Measurements from ENCODE around the gene KCNQ1.

The KCNQ1 gene

DNA sequence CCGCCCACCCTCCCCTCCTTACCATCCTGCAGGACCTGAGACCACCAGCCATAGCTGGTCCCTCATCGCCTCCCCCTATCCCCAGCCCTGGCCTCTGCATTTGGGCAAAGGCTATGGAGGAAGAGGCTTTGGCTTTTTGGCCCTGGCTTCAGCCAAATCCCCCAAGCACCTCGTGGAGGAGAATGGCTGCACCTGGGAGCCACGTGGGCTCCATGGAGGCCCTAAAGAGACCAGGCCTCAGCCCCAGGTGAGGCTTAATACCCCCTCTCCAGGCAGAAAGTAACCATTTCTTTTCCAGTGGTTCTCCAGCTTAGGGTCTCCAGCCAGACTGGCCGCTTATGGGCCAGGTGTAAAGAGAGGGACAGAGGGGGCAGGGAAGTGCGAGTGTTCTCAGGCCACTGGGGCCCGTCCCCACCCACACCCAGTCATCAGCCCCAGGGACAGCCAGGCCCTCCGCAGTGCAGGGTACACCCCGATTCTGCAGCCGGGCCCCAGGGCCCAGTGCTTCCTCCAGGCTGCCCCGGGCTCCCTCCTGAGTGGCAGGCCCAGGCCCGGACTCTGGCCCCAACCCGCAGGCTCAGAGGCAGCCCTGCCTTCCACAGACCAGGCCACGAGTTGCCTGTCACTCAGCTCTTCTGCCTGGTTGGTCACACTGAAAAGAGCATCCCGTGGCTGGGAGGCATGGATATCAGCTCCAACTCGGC, 414.3 kb downstream of the KCNQ1 start:
- no peak for FAIRE-seq

DNA sequence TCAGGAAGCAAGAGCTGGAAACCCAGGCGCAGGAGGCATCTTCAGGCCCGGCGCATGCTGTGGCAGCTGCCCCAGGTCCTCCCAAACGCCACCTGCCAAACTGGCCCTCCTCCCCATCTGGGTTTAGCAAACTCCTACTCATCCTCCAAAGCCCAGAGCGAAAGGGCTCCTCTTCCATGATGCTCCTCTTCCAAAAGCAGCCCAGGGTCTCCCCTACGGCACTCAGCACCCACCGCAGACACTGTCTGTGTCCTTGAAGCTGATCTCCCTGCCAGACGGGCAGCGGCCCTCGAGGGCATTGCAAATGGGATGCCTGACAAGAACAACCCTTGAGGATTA, 414.9 kb downstream of the KCNQ1 start:
- no peak for FAIRE-seq

DNA sequence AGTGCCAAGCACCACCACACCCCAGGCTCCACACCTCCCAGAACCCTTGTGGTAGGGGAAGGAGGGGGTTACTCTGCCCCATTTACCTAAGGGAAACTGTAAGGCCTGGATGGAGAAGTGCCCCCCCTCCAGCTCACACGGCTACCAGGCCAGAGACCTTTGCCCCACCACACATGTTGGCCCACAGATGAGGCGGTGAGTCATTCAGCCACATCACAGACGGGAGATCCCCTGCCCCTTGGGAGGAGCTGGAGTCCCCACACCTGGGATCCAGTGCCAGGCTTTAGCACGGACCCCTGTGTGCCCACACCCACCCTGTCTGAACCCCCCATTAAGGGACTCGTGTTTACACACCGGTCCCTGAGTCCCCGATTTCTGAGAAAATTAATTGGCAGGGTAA, 415.8 kb downstream of the KCNQ1 start:
- no peak for FAIRE-seq

DNA sequence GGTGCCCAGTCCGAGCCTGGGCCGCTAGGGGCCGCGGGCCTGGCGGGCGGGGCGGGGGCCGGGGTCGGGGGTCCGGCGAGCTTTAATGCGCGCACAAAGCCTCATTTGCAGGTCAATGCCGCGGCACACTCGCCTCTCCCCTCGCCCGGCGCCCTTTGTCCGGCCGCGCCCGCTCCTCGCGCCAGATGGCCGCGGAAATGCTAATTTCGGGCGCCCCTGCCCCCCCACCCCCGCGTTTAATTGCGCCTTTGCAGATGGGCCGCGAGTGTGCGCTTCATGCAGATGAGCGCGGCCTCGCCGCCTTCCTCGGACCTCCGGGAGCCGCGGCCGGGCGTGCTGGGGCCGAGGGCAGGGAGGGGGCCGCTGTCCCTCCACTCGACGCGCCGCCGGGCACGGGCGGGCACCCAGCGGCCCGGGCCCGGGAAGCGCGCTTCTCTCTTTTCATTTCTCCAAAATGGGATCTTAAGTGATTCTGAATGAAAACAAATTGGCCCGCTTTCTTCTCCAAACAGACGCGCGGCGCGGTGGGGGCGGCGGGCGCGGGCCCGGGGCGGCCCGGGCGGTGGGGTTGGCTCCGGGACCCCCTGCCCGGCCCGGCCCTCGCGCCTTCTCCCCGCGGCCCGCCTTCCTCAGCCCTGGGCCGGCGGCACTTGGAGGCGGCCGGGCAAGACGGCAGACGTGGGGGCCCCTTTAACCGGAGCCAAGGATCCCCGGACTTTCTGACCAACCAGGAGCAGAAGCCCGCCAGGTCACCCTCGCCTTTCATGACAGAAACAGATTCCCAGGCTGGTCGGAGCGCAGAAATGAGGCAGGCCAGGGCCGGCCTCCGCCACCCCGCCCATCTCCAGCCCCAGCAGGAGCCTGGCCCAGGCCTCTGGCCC, 417.8 kb downstream of the KCNQ1 start:
- FAIRE-seq: no peak

DNA sequence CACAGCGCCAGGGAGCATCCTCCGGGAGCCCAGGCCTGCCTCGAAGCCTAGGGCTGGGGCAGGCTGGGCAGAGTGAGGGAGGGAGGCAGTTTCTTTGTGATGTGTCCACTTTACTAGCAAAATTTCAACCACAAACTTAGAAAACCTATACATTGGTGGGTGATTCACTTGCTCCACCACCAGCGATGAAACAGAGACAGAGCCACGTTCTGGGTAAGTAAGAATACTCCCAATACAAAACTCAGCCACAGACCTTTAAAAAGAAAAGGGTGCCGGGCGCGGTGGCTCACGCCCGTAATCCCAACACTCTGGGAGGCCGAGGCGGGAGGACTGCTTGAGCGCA, 418.4 kb downstream of the KCNQ1 start:
- FAIRE-seq: no peak

DNA sequence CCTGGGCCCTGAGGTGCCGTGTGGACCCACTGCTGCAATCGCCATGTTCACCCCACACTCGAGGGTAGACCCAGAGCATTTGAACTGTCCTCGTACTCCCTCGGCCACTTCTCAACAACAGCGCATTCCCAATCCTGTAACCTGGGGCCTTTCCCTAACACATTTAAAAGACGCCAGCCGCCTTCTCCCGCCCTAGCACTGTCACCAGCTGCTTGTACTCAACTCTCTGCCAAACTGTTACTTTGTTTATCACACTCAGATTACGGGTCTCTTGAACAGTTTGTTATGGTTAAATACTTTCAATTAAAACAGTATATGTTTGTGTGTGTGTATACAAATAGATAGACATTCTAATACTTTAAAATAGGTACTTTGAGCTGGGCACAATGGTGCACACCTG, 420.1 kb downstream of the KCNQ1 start:
- FAIRE-seq: no peak

DNA sequence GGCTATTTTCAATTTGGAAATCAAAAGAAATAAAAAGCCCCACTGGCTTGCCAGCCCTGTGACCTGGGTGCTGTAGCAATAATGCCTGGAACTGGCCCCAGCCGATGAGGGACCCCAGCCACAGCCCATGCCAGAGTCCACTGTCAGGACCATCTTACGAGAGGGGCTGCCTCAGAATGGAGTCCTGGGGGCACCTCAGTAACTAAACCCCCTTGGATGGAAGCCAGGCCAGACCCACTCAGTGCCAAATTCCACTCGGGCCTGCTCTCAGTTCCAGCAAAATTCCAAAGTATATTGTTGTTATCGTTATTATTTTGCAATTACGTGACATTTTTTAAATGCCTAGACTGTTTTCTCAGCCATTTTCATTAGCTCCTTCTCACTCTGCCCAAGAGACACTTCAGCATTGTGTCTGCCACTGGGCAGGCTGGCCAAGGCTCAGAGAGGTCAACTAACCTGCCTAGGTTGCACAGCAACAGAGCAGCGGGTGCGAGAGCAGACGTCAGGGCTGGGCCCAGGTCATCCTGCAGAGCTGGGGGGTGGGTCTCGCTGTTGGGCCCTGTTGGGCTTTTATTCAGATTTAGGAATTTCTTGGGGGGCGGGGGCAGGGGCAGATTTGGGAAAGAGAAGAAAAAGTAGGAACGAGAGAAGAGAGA, 421.2 kb downstream of the KCNQ1 start:
- FAIRE-seq: no peak

DNA sequence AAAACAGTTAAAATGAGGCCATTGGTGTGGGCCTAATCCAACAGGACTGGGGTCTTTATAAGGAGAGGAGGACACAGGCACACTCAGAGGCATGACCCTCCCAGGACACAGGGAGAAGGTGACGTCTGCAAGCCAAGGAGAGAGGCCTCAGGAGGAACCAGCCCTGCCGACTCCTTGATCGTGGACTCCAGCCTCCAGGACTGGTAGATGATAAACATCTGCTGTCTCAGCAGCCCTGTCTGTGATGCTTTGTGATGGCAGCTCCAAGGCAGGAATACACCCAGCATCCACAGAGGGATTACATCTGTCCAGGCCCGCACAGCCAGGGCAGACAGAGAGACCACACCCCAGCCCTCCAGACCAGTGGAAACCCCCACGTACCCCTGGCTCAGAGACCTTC, 422.3 kb downstream of the KCNQ1 start:
- FAIRE-seq: no peak

DNA sequence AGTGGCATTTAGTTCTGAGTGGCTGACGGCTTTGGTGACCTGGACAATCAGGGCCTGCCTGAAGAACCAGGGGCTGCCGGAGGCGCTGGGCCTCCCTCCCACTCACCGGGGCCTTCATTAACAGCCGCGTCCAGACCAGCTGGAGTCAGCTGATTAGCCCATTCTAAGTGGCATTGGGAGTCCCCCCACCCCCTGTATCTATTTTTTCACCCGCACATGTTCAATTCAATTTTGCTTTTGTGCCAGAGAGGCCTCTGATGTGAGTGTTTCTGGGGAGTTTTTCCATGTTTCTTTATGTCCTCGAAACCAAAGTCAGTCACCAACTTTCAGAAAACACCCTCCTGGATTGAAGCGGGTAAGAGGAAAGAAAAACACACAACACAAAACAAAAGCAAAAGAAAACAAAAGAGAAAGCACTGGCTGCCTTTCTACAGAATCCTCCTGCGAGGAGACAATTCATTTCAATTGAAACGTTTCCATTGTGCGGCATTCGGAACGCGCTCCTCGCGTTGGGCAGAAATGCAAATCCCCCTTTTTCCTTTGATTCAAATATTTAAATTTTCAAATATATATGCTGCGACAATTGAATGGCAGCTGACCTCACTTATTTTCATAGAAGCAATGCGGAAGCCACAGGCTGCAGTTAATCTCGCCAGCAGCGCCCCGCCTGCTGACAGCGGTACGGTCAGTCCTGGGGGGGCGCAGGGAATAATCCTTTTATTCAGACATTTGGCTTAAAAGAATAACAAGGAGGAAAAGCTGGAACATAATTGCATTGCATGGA, 423.1 kb downstream of the KCNQ1 start:
- FAIRE-seq: no peak

DNA sequence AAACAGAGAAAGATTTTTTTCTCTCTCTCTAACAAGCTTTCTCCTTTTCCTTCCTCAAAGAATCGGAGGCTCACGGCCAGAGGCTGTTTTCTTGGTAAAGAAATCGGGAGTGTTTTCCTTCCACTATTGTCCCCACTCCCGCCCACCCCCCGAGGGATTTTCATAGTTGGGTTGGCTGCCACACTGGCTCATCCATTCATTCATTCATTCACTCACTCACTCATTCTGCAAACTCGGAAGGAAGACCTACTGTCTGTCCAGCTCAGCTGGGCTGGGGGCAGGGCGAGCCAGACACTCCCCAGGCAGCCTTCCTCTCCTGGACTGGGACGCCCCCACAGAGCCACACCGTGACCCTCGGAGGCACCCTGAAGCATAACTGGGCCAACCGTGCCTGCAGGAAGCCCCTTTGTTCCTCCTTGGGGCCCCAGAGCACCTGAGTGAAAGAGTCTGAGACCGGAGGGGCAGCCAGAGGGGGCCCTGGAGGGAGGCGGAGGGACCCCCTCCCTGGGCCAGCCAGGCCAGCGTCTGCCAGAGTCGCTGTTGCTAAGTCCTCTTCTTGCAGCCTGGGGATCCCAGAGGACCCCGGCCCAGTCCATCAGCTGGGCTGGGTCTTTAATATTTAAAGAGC, 423.8 kb downstream of the KCNQ1 start:
- no peak for FAIRE-seq

DNA sequence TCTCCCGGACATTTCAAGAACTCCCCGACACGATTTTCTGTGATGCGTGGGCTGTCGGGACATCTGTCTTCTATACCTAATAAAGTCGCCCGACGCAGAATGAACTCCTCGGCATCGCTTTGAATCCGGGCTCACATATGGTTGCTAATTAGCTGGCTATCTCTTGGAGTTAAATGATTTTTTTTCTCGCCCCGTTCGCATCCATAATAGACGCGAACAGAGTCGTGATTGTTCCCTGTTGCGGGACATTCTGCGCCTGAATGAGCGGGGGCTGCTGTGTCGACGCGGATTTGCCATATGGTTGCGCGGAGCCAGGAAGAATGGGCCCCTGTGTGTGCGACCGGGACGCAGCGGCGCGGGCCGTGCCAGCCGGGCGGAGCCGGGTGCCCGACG, 424.3 kb downstream of the KCNQ1 start:
- no peak for FAIRE-seq

DNA sequence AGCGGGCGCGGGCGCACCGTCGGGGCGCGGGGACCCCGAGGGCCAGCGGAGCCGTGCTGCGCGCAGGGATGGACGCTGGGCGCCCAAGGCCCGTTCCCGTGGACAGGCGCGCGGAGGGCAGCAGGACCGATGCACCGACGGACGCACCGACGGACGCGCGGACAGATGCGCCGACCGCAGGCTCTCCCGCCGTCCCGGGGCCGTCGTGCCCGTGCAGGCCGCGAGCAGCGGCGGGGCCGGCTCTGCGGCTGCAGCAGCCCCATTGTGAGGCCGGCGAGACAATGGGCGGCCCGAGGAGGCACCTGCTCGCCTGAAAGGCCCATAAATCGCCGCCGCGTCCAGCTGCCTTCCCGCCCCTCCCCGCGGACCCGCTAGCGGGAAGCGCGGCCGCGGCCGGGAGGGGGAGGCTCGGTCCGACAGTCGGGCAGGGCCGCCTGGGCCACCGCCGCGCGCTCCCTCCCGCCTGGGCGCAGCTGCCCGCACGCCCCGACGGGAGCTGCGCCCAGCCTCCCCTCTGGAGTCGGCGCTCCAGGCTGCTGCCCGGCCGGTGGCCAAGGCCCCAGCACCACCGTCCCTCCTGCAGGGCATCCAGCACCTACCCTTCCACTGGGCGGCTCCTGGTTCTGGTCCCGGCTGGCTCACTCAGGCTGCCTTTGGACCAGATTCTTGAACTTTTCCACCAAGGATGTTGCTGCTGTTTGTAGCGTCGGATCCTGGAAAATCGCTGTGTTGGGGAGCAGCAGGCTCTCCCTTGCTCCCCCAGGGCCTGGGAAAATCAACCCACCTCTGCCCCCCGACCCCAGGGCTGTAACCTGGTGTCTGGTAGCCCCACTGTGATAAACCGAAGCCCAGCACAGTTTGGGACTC, 425.0 kb downstream of the KCNQ1 start:
- no peak for FAIRE-seq

DNA sequence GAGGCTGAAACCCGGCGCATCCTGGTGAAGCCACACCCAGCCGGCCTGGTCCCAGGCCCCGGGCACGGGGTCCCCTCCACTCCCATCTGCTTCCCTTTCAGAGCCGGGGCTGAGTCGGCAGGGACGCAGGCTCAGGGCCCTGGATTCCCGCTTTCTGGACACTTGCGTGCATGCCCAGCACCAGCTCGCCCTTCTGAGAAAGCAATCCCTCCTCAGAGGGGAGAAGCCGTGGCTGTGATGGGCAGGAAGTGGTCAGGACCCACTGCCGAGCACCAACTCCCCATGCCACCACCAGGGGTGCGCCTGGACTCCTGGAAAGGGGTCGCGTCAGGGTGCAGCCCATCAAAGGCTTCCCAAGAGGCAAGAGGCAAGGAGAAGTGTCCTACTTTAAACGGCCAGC, 425.7 kb downstream of the KCNQ1 start:
- no peak for FAIRE-seq

DNA sequence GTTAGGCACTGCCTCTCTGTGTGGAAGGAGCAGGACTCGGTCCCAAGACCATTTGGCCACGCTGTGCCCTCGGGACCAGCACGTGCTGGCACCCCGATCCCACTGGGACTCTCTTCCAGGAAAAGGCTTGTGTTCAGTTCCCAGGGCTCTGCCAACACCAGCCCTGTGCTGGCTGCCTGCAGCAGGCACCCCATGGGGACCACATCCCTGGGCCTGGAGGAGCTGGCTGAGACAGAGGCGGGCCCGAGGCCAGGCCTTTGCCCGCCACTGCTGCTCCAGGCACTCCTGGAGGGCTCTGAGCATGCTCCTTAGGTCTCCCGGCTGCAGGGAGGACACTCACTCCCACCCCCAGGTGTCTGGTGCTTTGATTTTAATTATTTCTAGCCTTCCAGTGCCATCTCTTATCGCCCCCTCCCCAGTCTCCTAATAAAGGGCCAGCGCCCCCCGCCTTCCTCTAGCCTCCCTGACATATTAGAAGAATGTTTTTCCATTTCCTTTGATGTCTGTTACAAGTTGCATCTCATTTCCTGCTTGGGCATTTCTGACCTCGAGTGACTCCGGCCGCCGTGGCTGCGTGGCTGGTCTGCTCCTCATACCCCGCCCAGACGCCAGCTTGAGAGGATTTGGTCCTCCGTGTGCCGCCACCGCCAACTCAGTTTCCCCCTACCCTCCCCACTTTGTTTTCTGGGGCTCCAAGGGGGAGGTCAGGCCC, 426.3 kb downstream of the KCNQ1 start:
- no peak for FAIRE-seq

DNA sequence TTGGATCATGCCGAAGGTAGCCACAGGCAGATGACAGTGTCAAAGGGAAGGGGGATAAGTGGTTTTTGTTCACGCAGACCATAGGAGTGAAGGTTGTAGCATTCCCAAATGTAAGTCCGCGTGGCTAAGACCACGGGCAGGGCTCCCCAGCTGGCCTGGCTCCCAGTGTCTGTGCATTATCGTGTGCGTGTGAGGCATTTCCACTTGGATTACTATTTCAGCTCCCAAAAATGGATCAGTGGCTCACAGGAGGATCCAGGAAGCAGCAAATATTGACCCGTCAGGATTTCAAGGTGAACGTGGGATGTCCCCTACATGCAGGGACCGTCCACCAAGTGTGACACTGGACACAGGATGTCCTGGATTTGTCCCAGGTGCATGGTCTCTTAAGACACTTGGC, 430.2 kb downstream of the KCNQ1 start:
- no peak for FAIRE-seq

DNA sequence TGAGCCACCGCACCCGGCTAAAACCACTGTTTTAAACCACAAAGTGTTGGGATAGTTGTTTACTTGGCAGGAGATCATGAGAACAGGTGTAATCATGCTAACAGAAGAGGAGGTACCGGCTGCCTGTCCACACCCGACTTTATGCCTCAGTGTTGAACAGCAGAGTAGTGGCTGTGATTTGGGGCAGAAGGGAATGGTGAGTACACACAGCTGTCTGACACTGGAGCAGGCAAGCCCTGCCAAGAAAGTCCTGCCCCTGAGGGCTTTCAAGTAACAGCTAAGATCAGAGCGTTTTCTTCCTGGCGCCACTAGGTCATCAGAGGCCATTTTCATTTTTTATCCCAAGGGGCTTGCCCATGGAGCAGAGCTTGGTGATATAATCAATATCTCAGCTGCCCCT, 432.7 kb downstream of the KCNQ1 start:
- FAIRE-seq: no peak

DNA sequence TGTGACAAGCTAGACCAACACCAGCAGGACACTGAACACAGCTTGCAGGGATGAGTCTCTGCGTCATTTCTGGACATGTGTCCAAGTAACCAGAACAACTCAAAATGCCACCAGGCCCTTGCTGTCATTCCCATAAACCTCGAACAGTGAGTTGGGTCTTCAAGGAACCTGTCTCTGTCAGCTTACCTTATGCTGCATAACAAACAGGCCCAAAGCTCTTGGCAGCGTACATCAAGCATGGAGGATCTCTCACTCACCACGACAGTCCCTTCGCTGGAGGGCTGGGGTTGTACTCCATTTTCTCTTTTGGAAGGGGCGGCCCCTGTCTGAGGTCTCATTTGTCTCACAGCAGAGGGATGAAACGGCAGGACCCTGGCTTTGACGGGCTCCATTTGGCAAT, 434.0 kb downstream of the KCNQ1 start:
- no peak for FAIRE-seq

DNA sequence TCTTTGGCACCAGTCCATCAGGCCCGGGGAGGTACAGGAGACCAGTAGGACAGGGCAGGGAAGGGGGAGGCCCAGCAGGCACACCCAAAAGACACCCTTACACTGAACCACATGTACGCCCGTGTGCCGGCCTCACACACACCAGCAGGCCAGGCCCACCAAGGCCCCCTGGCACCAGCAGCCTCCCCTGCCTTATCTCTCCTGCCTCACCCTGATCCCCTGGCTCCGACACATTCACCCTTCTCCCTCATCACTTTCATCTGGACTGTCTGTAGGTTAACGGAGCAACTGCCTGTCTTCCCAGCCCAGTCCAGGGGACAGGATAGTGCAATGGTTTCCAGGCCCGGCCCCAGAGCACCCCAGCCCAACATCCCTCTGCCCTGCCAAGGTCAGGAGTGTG, 435.8 kb downstream of the KCNQ1 start:
- no peak for FAIRE-seq

DNA sequence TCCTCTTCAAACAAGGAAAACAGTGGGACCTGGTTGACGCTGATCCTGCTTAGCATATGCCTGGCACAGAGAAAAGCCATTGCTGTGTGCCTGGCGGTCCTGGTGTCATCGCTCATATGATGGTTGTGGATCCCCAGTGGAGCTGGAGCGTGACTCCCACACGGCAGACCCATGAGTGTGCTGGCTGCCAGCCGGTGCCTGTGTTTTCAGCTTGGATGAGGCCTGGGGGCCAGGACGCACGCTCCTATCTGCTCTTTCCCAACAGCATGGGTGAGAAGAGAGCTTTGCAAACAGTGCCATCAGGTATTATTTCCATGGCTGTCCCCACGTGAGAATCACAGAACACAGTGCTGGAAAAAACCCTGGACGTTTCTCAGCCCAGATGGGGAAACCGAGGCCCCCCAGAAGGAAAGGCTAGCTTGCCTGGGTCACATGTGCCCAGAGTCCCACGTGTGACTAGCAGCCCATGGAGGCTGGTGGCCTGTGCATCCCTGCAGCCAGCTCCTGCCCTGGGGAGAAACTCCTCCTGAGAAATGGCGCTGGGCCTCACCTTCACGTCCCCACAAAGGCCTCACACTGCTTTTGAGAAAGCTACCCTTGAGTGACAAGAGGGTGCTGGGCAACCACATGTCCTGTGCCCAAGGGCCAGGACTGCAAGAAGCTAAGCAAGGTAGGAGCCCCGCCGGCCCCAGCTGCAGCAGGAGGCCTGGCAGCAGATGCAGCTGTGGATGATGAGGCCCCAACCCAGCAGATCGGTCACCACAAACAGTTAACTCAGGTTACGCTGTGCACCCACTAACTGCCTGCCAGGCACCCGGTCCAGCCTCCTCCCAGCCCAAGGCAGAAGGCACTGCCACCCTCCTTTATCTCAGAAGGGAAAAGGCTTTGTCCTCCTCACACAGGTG, 436.5 kb downstream of the KCNQ1 start:
- no peak for FAIRE-seq

DNA sequence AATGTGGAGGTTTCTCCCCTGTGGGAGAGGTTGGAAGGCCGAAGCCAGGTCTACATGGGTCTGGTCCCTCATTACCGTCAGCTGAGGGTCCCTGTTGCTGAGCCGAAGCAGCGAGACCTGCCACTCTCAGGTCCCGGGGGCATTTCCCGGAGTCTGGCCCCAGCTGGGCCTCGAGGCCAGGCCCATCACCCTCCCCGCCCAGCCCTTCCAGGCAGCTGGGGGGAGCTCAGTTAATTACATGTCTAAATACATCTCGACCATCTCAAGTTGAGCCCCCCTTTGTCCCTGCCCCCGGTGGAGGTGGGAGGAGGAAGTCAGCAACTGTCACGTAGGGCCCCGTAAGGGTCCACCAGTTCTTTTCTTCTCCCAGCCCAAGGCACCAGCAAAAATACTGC, 437.2 kb downstream of the KCNQ1 start:
- no peak for FAIRE-seq

Measured in G401.6 (cell line).